Caco-2 (cell line): ENCODE results near the gene NFATC2. TPM values are rescaled to one million over a fixed set of nuclear protein-coding genes. Genes with fewer than 3 reads are reported as not detected.

Source experiments
- BruUV-seq: library from RNA; stranded (reverse); fragments of 400-500 nt; replicated peaks from 2 replicates; lab custom pipeline; 2021; lab: Mats Ljungman, UMichigan
- CTCF ChIA-PET: fragments of 300-600 bp; sonication (Branson Sonifier 250); formaldehyde crosslinking; loops from one replicate; lab custom pipeline; 2022; ENCODE audit warnings: antibody characterized with exemption; lab: Charles Lee
- POLR2A ChIA-PET: fragments of 300-600 bp; sonication (Branson Sonifier 250); formaldehyde crosslinking; loops from one replicate; lab custom pipeline; 2022; ENCODE audit warnings: antibody characterized with exemption; lab: Charles Lee
- DNase-seq, 2 experiments: peaks; one replicate each; pipeline versions ENCODE4 v3.0.0 to v3.0.0-alpha.2; 2020 to 2022
- H3K27me3 ChIP-seq: replicated peaks from 2 replicates; pipeline ENCODE4 v1.6.0; 2011; ENCODE audit warnings: low read length; ENCODE audit not compliant: control insufficient read depth, insufficient read depth
- H3K36me3 ChIP-seq: 2 replicates; pipeline ENCODE4 v1.5.1; 2011; ENCODE audit warnings: low read length; ENCODE audit not compliant: control insufficient read depth, insufficient read depth
- H3K4me1 ChIP-seq: fragments of 250-450 bp; sonication (Bioruptor Pico); 2 replicates; pipeline ENCODE4 v1.5.1; 2020; ENCODE audit warnings: mild to moderate bottlenecking
- H3K4me3 ChIP-seq: 2 replicates; pipeline ENCODE4 v1.5.1; 2011; ENCODE audit warnings: low read depth, mild to moderate bottlenecking, control low read depth, low read length
- H3K9me3 ChIP-seq: fragments of 250-450 bp; sonication (Bioruptor Pico); 2 replicates; pipeline ENCODE4 v1.5.1; 2020; ENCODE audit warnings: mild to moderate bottlenecking, moderate library complexity
- H3K27ac Mint-ChIP-seq: one replicate; pipeline ENCODE4 v1.8.0; 2022; ENCODE audit warnings: mixed read lengths; ENCODE audit not compliant: unreplicated experiment
- H3K27me3 Mint-ChIP-seq: one replicate; pipeline ENCODE4 v1.8.0; 2022; ENCODE audit warnings: mixed read lengths; ENCODE audit not compliant: insufficient read depth, unreplicated experiment
- H3K36me3 Mint-ChIP-seq: one replicate; pipeline ENCODE4 v1.8.0; 2022; ENCODE audit warnings: mild to moderate bottlenecking, mixed read lengths; ENCODE audit not compliant: insufficient read depth, unreplicated experiment
- H3K4me1 Mint-ChIP-seq: one replicate; pipeline ENCODE4 v1.8.0; 2022; ENCODE audit warnings: low read depth, mixed read lengths; ENCODE audit not compliant: unreplicated experiment
- H3K4me3 Mint-ChIP-seq: one replicate; pipeline ENCODE4 v1.8.0; 2022; ENCODE audit warnings: mild to moderate bottlenecking, moderate library complexity, mixed read lengths; ENCODE audit not compliant: unreplicated experiment
- H3K9me3 Mint-ChIP-seq: one replicate; pipeline ENCODE4 v1.8.0; 2022; ENCODE audit warnings: mixed read lengths; ENCODE audit not compliant: unreplicated experiment
- CTCF ChIP-seq, 2 experiments: fragments of 200-600 bp in 1 of 2; IDR thresholded peaks; 1 replicate in 1 of 2; 2 replicates in 1 of 2; pipeline versions ENCODE4 v1.5.1 to v1.8.0; 2011 to 2022; ENCODE audit warnings: antibody characterized with exemption in 1 of 2, control low read depth in 1 of 2, inconsistent platforms in 1 of 2, low read depth in 1 of 2, low read length in 1 of 2, mild to moderate bottlenecking in 1 of 2, moderate library complexity in 1 of 2; ENCODE audit not compliant: insufficient read depth in 1 of 2, severe bottlenecking in 1 of 2, unreplicated experiment in 1 of 2
- intact Hi-C: fragments of 100-400 bp; cut with micrococcal nuclease; formaldehyde crosslinking; loops from one replicate; pipeline ENCODE4 v1.10.0; 2022; ENCODE audit not compliant: unreplicated experiment
- total RNA-seq: library from RNA; stranded (reverse); gene quantifications from 2 replicates; pipeline ENCODE4 v1.2.3, GENCODE V29; 2022

The NFATC2 gene
- total RNA-seq, 1 experiment from 2014 or later = 20.8 TPM

GRCh38 chr20:51487565-51488268 lies 54.8 kb downstream of the NFATC2 start:
- Mint-ChIP-seq H3K4me1 (no peaks in the 10 kb centered on the region), H3K27ac (no peak overlapping the region), H3K36me3 (peaks cover 8% of the 10 kb centered on the region), H3K4me3 (no peak overlapping the region), H3K9me3 (no peaks in the 10 kb centered on the region), H3K27me3 (no peaks in the 10 kb centered on the region)
- DNase-seq = no peak
- TF ChIP-seq CTCF (IDR thresholded peaks at IDR 0.05; ENCODE audit: insufficient read depth in 1 of 2, low read depth in 1 of 2, low read length in 1 of 2, severe bottlenecking in 1 of 2, unreplicated experiment in 1 of 2) = no peak
- intact Hi-C loops = no loop called here
- no peaks in the 10 kb centered on the region for H3K9me3 ChIP-seq
- CTCF ChIA-PET = no interaction called here
- POLR2A ChIA-PET = no interaction called here
- no peaks in the 10 kb centered on the region for H3K36me3 ChIP-seq
- no peak overlapping the region for H3K4me3 ChIP-seq
- H3K27me3 ChIP-seq = no peaks in the 10 kb centered on the region
- no peaks in the 10 kb centered on the region for H3K4me1 ChIP-seq
- BruUV-seq = no TSS peak

- intact Hi-C loops = no loop called here
These were observed 55.4 kb downstream of the NFATC2 start for GRCh38 chr20:51487076-51487475.

More at GRCh38 chr20:51487076-51487475, 55.4 kb downstream of the NFATC2 start:
- H3K27me3 ChIP-seq = no peaks in the 10 kb centered on the region
- Mint-ChIP-seq H3K9me3 (no peaks in the 10 kb centered on the region), H3K36me3 (peaks cover 8% of the 10 kb centered on the region), H3K27ac (no peak overlapping the region), H3K4me3 (no peak overlapping the region), H3K4me1 (no peaks in the 10 kb centered on the region), H3K27me3 (no peaks in the 10 kb centered on the region)
- no peak for TF ChIP-seq CTCF (IDR thresholded peaks at IDR 0.05; ENCODE audit: insufficient read depth in 1 of 2, low read depth in 1 of 2, low read length in 1 of 2, severe bottlenecking in 1 of 2, unreplicated experiment in 1 of 2)
- no peaks in the 10 kb centered on the region for H3K9me3 ChIP-seq
- CTCF ChIA-PET = no interaction called here
- no peak overlapping the region for H3K4me3 ChIP-seq
- DNase-seq = no peak
- POLR2A ChIA-PET = no interaction called here
- BruUV-seq = no TSS peak
- H3K36me3 ChIP-seq = no peaks in the 10 kb centered on the region
- no peaks in the 10 kb centered on the region for H3K4me1 ChIP-seq
